Right lobe of liver (tissue), 4 donors: ENCODE data around the gene PARVA.

ENCODE experiments used
- POLR2A ChIP-seq: fragments of 450-650 bp; IDR thresholded peaks from one replicate; pipeline ENCODE4 v1.6.1; 2017; ENCODE audit warnings: antibody characterized with exemption, mild to moderate bottlenecking
- TF ChIP-seq, protein P1 (sequence below), 4 donors: fragments of 200-600 bp in 3 of 4; fragments of 450-650 bp in 1 of 4; IDR thresholded peaks; one replicate each; pipeline versions ENCODE4 v1.5.1 to v1.8.0; 2016 to 2022; ENCODE audit warnings: antibody characterized with exemption in 4 of 4, mild to moderate bottlenecking in 2 of 4
- donor health status: DM: no; HTN: no; CAD: no.
- donor health status: DM: no; HTN: no; CAD: no.
- donor health status: DM: no; HTN: yes; CAD: no.

DNA sequence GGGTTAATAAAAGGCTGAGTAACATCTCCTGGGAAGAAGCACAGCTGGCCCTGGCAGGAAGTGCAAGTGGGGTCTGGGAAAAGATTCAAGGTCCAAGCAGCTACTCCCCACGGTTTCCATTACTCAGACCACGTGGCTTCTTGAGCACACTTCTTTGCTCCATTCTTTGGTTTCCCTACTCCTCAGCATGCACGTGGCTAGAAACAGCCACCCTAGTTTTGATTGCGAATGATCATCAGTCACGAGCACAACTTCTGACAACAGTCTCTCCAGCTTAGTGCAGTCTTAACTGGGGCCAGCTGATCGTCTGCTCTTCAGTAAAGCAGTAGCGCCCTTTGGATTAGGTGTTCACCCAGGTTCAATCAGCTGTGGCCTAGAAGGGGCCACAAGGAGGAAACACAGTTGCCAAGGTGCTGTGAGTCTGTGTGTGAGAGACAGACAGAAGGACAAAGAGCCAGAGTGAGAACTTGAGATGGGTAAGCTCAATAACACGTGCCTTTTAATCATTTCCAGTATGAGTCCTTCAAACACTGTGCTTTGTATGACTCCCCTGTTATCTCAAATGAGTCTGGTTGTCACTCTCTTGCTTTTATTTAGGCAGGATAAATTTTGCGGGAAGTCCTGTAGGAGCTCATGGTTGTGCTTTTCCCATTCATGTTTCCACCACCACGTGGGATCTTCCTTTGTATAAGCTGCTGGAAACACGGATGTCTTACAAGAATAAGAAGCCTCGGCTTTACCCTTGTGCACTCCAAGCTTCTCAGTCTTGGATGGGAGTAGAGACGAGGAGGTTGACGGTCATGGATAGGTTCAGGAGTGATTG, 901 bp upstream of the PARVA start:
- TF ChIP-seq, protein P1, sequence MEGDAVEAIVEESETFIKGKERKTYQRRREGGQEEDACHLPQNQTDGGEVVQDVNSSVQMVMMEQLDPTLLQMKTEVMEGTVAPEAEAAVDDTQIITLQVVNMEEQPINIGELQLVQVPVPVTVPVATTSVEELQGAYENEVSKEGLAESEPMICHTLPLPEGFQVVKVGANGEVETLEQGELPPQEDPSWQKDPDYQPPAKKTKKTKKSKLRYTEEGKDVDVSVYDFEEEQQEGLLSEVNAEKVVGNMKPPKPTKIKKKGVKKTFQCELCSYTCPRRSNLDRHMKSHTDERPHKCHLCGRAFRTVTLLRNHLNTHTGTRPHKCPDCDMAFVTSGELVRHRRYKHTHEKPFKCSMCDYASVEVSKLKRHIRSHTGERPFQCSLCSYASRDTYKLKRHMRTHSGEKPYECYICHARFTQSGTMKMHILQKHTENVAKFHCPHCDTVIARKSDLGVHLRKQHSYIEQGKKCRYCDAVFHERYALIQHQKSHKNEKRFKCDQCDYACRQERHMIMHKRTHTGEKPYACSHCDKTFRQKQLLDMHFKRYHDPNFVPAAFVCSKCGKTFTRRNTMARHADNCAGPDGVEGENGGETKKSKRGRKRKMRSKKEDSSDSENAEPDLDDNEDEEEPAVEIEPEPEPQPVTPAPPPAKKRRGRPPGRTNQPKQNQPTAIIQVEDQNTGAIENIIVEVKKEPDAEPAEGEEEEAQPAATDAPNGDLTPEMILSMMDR (IDR thresholded peaks at IDR 0.05), result no peak
- TF ChIP-seq POLR2A, result no peak
